ENCODE measurements around the gene GGN. TPM values are rescaled to one million over a fixed set of nuclear protein-coding genes. Genes with fewer than 3 reads are reported as not detected.

The GGN gene
- total and polyA plus RNA-seq, 12 donors: 0.13 to 0.57 (median 0.38) TPM; not detected in 6

GRCh38 chr19:38337360-38337653 lies 50.5 kb downstream of the GGN start:
- Histone ChIP-seq H3K27me3 (no peaks in the 10 kb centered on the region), H3K36me3 (peaks cover 0 to 12% (median 0%) of the 10 kb centered on the region in 9 donors), H3K4me3 (peak overlapping the region in 9 of 10 donors; percentile 55 to 87 (median 77)), H3K9me3 (no peaks in the 10 kb centered on the region), H3K4me1 (peaks cover 0 to 12% (median 9%) of the 10 kb centered on the region in 9 donors), H3K27ac (peak overlapping the region in 6 of 10 donors; percentile 11 to 94 (median 91))
- intact Hi-C loops (cut with DNase I): loop anchor here in 7 of 10 donors (2.0 to 10.0 kb wide), 6 partner anchors 35 to 433 kb away; partner anchors contain the start of genes PSMD8 (in 5 of the 7), SIPA1L3 (in 3 of the 7) and WDR87 (in 3 of the 7)
- DNase-seq (no peak), ATAC-seq (no peak)
- TF ChIP-seq, protein P1, sequence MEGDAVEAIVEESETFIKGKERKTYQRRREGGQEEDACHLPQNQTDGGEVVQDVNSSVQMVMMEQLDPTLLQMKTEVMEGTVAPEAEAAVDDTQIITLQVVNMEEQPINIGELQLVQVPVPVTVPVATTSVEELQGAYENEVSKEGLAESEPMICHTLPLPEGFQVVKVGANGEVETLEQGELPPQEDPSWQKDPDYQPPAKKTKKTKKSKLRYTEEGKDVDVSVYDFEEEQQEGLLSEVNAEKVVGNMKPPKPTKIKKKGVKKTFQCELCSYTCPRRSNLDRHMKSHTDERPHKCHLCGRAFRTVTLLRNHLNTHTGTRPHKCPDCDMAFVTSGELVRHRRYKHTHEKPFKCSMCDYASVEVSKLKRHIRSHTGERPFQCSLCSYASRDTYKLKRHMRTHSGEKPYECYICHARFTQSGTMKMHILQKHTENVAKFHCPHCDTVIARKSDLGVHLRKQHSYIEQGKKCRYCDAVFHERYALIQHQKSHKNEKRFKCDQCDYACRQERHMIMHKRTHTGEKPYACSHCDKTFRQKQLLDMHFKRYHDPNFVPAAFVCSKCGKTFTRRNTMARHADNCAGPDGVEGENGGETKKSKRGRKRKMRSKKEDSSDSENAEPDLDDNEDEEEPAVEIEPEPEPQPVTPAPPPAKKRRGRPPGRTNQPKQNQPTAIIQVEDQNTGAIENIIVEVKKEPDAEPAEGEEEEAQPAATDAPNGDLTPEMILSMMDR (IDR thresholded peaks at IDR 0.05): no peak
- WGBS, 2 donors: 68 to 70% methylated on average over 10 of the region's 10 CpGs

DNA sequence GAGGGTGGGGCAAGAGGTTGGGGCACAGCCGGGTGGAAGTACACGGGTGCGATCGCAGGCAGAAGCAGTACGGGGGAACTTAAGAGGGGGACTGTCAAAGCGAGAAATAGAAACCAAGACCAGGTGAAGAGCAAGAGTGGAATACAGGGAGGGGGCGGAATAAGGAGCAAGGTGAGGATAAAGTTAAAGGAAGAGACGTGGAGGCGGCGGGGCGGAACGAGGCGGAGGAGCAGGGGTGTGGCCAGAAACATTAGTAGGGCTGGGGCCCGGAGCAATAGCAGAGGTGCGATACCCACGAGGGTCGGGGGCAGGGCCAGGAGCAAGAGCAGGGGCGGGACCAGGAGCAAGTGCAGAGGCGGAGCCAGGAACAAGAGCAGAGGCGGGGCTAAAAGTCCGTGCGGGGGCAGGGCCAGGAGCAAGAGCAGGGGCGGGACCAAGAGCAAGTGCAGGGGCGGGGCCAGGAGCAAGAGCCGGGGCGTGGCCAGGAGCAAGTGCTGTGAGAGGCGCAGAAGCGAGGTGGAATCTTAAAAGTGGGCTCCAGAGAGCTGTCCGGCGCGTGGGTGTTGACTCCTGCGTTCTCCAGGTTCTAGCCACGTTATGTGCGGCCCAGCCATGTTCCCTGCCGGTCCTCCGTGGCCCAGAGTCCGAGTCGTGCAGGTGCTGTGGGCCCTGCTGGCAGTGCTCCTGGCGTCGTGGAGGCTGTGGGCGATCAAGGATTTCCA lies 51.0 kb downstream of the GGN start:
- 6 to 7% methylated on average over 41 of the region's 41 CpGs for WGBS, 2 donors
- intact Hi-C loops (cut with DNase I): loop anchor here in 8 of 10 donors (1.0 to 10.0 kb wide), 7 partner anchors 36 to 432 kb away; partner anchors contain the start of genes PSMD8 (in 7 of the 8), SIPA1L3 (in 3 of the 8) and WDR87 (in 3 of the 8)
- no peaks in the 10 kb centered on the region for H3K27me3 ChIP-seq
- H3K27ac ChIP-seq: peak overlapping the region; percentile 83 to 95 (median 92)
- peak; percentile 95 for DNase-seq
- H3K4me3 ChIP-seq: peak overlapping the region; percentile 12 to 87 (median 76)
- peak; percentile 70 to 85 (median 79) for ATAC-seq
- no peaks in the 10 kb centered on the region for H3K9me3 ChIP-seq
- H3K36me3 ChIP-seq: peaks cover 0 to 12% (median 0%) of the 10 kb centered on the region in 9 donors
- peaks cover 0 to 12% (median 9%) of the 10 kb centered on the region in 9 donors for H3K4me1 ChIP-seq
- TF ChIP-seq, protein P1 (IDR thresholded peaks at IDR 0.05): no peak

DNA sequence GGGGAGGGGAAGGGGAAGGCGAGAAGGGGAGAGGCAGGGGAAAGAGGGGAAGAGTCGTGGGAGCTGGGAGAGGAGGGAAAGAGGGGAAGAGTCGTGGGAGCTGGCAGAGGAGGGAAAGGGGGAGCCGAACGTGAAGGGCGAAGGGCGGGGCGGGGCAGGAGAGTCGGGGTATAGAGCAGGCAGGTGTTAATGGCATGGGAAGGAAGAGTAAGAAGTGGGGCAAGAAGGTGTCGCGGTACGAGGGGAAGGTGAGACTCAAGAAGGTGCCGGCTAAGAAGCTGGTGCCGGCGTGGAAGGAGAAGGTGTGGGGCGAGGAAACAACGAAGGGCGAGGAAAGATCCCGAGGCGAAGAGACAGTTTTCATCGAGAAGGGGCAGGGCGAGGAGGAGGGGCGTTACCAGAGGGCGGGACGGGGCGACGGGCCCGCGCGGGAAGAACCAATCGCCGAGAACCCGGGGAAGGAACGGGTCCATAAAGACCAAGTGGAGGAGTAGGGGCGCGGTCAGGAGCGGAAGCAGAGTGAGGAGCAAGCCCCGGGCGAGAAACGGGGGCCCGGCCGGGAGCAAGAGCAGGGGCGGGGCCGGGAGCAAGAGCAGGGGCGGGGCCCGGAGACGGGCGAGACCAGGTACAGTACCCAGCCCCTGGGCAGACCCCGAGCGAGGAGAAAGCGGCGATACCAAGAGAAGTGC lies 51.7 kb downstream of the GGN start:
- WGBS, 2 donors: 1% methylated on average over 51 to 52 of the region's 52 CpGs
- Histone ChIP-seq H3K27ac (peak overlapping the region; percentile 83 to 95 (median 92)), H3K4me3 (peak overlapping the region; percentile 12 to 87 (median 76)), H3K36me3 (peaks cover 0 to 12% (median 0%) of the 10 kb centered on the region in 9 donors), H3K9me3 (no peaks in the 10 kb centered on the region), H3K4me1 (peaks cover 0 to 12% (median 9%) of the 10 kb centered on the region in 9 donors), H3K27me3 (no peaks in the 10 kb centered on the region)
- peak; percentile 94 to 95 for DNase-seq
- intact Hi-C loops (cut with DNase I): loop anchor here in 9 of 10 donors (1.0 to 10.0 kb wide), 12 partner anchors 36 to 437 kb away; partner anchors contain the start of genes PSMD8 (in 8 of the 9), SIPA1L3 (in 3 of the 9) and WDR87 (in 3 of the 9)
- ATAC-seq: peak; percentile 88 to 96 (median 94)
- TF ChIP-seq, protein P1 (IDR thresholded peaks at IDR 0.05): no peak

Other genes starting within 250 kb of the GGN start
- gene DPF1, start 163.8 kb downstream of the GGN start, total RNA-seq: under 1 TPM in 6 of 10 donors, not detected in 4; 0.16 to 0.72 (median 0.30) TPM
- gene DPF1, start 163.8 kb downstream of the GGN start, polyA plus RNA-seq: under 1 TPM in 1 of 2 donors, not detected in 1; 0.09 TPM
- gene PPP1R14A, start 131.7 kb downstream of the GGN start, total RNA-seq: 10 to 100 TPM; 11.2 to 82.6 (median 20.7) TPM
- gene PPP1R14A, start 131.7 kb downstream of the GGN start, polyA plus RNA-seq: 100 to 1,000 TPM in 1 of 2 donors, 10 to 100 TPM in 1; 45.4 to 184 TPM
- 10 to 100 TPM in 7 of 10 donors, 1 to 10 TPM in 3; 4.5 to 29.2 (median 12.7) TPM for gene SPINT2, start 123.5 kb downstream of the GGN start, total RNA-seq
- gene SPINT2, start 123.5 kb downstream of the GGN start, polyA plus RNA-seq: 10 to 100 TPM in 1 of 2 donors, 1 to 10 TPM in 1; 3.4 to 12.7 TPM
- 10 to 100 TPM in 1 of 10 donors, 1 to 10 TPM in 7, not detected in 2; 2.2 to 37.9 (median 3.7) TPM for gene C19orf33, start 83.8 kb downstream of the GGN start, total RNA-seq
- gene C19orf33, start 83.8 kb downstream of the GGN start, polyA plus RNA-seq: 100 to 1,000 TPM in 1 of 2 donors, 10 to 100 TPM in 1; 24.9 to 133 TPM
- 10 to 100 TPM; 24.3 to 42.9 (median 30.2) TPM for gene YIF1B, start 72.1 kb downstream of the GGN start, total RNA-seq
- gene YIF1B, start 72.1 kb downstream of the GGN start, polyA plus RNA-seq: 100 to 1,000 TPM in 1 of 2 donors, 10 to 100 TPM in 1; 47.2 to 115 TPM
- gene KCNK6, start 68.2 kb downstream of the GGN start, total RNA-seq: 10 to 100 TPM in 6 of 10 donors, 1 to 10 TPM in 4; 4.5 to 31.6 (median 13.7) TPM
- gene KCNK6, start 68.2 kb downstream of the GGN start, polyA plus RNA-seq: 1 to 10 TPM; 5.1 to 8.0 TPM
- gene CATSPERG, start 52.2 kb downstream of the GGN start, total RNA-seq: 1 to 10 TPM in 5 of 10 donors, under 1 TPM in 5; 0.74 to 4.9 (median 1.1) TPM
- gene CATSPERG, start 52.2 kb downstream of the GGN start, polyA plus RNA-seq: 1 to 10 TPM; 1.1 to 2.5 TPM
- gene PSMD8, start 13.5 kb downstream of the GGN start, total RNA-seq: 100 to 1,000 TPM; 234 to 426 (median 302) TPM
- 100 to 1,000 TPM; 113 to 513 TPM for gene PSMD8, start 13.5 kb downstream of the GGN start, polyA plus RNA-seq
- gene SPRED3, start 663 bp upstream of the GGN start, total RNA-seq: 1 to 10 TPM in 2 of 10 donors, under 1 TPM in 8; 0.17 to 1.7 (median 0.58) TPM
- gene SPRED3, start 663 bp upstream of the GGN start, polyA plus RNA-seq: under 1 TPM; 0.44 to 0.51 TPM
- 10 to 100 TPM in 9 of 10 donors, 1 to 10 TPM in 1; 9.8 to 16.1 (median 12.2) TPM for gene FAM98C, start 15.1 kb upstream of the GGN start, total RNA-seq
- gene FAM98C, start 15.1 kb upstream of the GGN start, polyA plus RNA-seq: 10 to 100 TPM; 13.3 to 14.1 TPM
- 1 to 10 TPM in 5 of 10 donors, under 1 TPM in 5; 0.42 to 3.5 (median 0.99) TPM for gene RASGRP4, start 38.2 kb upstream of the GGN start, total RNA-seq
- 1 to 10 TPM in 1 of 2 donors, under 1 TPM in 1; 0.64 to 1.0 TPM for gene RASGRP4, start 38.2 kb upstream of the GGN start, polyA plus RNA-seq
- 1 to 10 TPM in 3 of 10 donors, under 1 TPM in 7; 0.30 to 1.7 (median 0.74) TPM for gene RYR1, start 45.7 kb upstream of the GGN start, total RNA-seq
- gene RYR1, start 45.7 kb upstream of the GGN start, polyA plus RNA-seq: 1 to 10 TPM in 1 of 2 donors, under 1 TPM in 1; 0.20 to 1.7 TPM
- gene MAP4K1, start 229.9 kb upstream of the GGN start, total RNA-seq: 1 to 10 TPM in 8 of 10 donors, under 1 TPM in 2; 0.52 to 9.1 (median 1.5) TPM
- 1 to 10 TPM in 1 of 2 donors, under 1 TPM in 1; 0.99 to 2.1 TPM for gene MAP4K1, start 229.9 kb upstream of the GGN start, polyA plus RNA-seq
- gene EIF3K, start 231.2 kb upstream of the GGN start, total RNA-seq: 100 to 1,000 TPM; 505 to 677 (median 631) TPM
- gene EIF3K, start 231.2 kb upstream of the GGN start, polyA plus RNA-seq: 100 to 1,000 TPM; 572 to 845 TPM

Measured in heart right ventricle (tissue), 16 donors.